GM08714 (cell line): ENCODE results near the gene CAPRIN2.
A peak's percentile ranks its signal among the peaks of the same experiment; 100 is the strongest.

ENCODE experiments used
- H3K4me3 ChIP-seq: fragments of 200-500 bp; sonication (Bioruptor generic); 2 replicates; pipeline ENCODE4 v1.5.1; 2014; ENCODE audit warnings: mild to moderate bottlenecking, low read length, inconsistent platforms
- ZNF274 ChIP-seq: IDR thresholded peaks from 2 replicates; pipeline ENCODE4 v1.6.1; 2012; ENCODE audit warnings: mild to moderate bottlenecking, low read depth, low read length

Gene CAPRIN2

DNA sequence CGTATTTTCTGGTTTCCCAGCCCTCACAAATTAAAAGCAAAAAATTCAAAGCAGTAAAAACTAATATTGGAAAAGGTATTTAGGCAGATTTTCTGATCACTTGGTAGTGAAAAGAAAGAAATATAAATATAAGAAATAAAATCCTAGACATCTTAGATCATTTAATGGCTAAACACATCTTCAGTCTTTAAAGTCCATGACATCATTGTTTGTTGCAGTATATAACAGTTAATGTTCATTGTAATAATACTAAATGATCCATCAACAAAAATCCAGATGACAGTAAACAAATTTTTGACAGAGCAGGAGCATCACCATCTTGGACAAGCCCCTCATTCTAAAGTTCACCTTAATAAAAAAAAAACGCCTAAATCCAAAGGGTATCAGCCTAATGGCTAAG is 29.2 kb upstream of the CAPRIN2 start:
- no peak overlapping the region for H3K4me3 ChIP-seq

DNA sequence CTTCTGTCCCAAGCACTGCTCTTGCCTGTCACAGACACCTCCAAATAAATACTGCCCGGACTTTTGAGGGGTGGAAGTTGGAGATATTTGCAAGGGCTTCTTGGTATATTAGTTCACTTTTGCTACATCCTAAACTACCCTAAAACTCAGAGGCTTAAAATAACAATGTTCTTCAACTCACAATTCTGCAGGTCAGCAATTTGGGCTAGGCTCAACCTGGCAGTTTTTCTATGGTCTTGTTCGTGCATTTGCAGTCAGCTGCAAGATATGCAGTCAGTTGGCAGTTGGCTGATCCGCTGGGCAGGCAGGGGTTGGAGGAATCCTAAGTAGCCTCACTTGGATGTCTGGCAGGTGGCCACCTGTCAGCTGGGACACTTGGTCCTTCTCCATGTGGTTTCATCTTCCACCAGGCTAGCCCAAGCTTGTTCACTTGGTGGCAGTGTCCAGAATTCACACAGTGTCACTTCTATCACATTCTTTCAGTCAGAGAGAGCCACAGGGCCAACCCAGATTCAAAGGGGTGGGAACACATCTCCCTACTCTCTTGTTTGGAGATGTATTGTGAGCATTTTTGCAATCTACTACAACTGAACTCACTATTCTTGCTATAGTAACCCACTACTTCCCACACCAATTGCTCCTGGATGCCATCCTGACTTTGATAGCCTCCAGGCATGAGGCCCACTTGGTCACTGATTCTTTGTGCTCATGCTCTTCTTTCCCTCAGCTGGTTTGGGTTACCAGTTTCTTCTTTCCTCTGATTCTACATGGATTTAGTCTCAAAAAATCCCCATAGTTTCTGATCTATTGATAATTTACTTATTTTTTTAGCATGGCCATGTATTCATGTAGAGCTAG is 27.8 kb upstream of the CAPRIN2 start:
- no peak overlapping the region for H3K4me3 ChIP-seq
- no peak for TF ChIP-seq ZNF274

More for the DNA sequence above, 29.2 kb upstream of the CAPRIN2 start:
- TF ChIP-seq ZNF274 = no peak

DNA sequence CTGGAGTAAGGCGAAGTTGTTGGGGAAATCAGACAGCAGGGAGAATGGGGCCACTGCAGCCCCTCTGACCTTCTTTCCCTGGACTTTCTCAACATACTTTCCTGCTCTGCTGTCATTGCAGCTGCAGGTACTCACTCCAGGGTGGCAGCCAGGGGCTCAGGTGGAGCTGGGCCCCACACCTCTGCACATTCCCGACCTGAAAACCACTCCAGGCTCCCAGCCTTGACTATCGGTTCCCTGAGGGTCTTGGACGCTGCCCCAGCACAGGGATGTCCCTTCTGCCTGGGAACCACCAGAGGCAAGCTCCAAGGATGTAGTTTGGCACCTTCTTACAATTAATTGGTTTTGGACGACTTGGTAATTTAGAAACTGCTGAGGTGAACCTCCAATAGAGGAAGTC is 24.8 kb upstream of the CAPRIN2 start:
- no peak for TF ChIP-seq ZNF274
- H3K4me3 ChIP-seq = no peak overlapping the region

DNA sequence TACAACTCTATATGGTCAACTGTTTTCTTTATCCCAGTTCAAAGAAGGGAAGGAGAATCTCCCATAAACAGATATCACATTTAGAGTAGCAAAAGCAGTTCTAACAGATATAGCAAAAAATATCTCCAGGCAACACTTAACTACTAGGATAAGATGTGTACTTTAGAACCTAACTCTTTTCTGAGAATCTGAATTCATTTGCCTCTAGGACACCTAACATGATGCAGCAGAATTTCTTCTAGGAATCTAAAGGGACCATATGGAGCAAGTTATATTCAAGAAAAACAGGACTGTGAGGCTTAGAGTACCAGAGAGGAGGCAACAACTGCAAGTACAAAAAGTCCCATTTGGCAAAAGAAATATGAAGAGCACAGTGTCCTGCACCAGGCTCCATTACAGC is 24.4 kb upstream of the CAPRIN2 start:
- TF ChIP-seq ZNF274 = no peak
- H3K4me3 ChIP-seq = no peak overlapping the region

DNA sequence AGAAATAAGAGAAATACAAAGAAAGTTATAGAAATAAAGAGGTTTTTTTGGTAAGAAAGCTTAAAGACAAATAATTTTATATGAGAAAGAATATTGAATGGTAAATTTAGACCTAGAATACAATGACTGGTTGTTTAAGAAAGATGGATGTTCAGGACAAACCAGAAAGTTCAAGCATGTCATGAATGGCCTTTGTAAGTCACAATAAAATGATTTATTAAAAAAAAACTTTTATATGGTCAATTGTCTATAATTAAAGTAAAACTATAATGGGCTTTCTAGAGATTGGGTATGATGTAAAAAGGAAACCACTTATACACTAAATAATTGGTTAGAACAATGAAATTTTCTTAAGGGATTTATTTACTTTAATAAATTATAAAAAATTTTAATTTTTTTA is 19.8 kb upstream of the CAPRIN2 start:
- TF ChIP-seq ZNF274 = no peak
- H3K4me3 ChIP-seq = no peak overlapping the region

DNA sequence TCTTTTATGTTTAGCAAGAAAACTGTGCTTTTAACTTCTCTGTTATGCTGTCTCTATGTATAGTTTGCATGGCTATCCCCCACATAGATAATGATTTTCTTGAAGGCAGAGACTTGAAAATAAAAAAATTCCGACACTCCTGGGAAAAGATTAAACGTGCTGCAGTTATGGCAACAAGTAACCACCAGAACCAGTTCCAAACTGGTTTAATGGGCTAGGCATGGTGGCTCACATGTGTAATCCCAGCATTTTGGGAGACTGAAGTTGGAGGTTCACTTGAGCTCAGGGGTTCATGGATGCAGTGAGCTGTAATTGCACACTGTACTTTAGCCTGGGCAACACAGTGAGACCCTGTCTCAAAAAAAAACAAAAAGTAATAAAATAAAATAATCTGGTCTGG is 15.1 kb upstream of the CAPRIN2 start:
- TF ChIP-seq ZNF274 = no peak
- no peak overlapping the region for H3K4me3 ChIP-seq

DNA sequence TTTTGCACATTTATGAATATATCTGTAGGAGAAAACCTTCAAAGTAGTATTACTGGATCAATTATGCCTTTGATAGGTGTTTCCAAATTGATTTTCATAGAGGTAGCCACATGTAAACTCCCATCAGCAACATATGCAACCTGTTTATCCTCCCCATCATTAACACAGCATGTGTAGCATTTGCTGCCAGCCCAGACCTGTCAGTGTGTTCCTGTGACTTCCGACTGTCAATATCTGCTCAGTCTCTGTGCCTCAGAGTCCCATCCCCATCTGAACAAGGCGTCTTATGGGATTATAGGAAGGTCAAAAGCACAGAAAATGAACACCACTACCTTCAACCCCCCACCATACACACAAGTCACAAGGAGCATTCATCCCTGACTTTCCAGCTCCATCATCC is 9.5 kb upstream of the CAPRIN2 start:
- no peak for TF ChIP-seq ZNF274
- no peak overlapping the region for H3K4me3 ChIP-seq

DNA sequence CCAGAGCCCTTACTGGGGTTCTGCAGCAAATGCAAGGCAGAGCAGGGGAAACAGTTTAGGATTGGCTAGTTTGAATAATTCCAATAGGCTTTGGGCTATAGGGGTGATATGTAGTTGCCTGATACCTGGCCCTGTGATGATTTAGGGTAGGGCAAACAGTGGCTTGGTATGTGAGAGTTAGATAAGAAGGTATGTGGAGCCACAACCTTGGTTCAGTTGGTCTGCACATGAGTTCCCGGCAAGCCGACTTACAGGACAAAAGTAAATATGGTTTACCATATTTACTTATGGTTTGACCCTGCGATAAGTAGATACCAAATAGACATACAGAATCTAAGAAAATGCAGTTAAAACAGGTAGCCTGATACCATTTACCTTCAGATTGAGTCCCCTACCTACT is 8.3 kb upstream of the CAPRIN2 start:
- no peak for TF ChIP-seq ZNF274
- no peak overlapping the region for H3K4me3 ChIP-seq

DNA sequence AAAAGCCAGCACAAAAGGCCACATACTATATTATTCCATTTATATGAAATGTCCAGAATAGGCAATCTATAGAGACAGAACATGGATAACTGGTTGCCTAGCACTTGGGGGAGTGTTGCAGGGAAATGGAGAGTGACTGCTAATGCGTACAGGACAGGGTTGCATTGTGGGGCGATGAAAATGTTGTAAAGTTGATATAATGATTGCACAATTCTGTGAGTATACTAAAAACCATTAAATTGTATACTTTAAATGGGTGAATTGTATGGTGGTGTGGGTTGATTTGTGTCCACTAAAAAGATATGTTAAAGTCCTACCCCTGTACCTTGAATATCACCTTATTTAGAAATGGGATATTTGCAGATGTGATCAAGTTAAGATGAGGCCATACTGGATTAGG is 7.0 kb upstream of the CAPRIN2 start:
- H3K4me3 ChIP-seq = no peak overlapping the region
- TF ChIP-seq ZNF274 = no peak

DNA sequence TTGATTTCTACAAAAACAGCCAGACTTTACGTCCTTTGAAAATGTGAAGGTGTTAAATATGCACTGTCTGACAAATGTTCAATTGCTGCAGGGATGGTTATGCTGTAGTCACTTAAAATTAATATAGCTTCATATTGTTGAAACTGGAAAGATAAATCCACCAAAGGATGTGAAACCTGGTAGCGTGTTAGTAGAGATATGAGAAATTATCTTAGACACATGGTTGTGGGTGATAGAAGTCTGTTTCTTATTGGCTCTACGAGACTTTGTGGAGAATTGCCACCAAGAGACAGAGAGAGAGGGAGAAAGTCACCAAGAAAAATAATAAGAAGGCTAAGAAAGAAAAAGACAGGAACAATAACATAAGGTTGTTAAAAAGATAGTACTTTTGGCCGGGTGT is 2.6 kb upstream of the CAPRIN2 start:
- no peak for TF ChIP-seq ZNF274
- H3K4me3 ChIP-seq = no peak overlapping the region

DNA sequence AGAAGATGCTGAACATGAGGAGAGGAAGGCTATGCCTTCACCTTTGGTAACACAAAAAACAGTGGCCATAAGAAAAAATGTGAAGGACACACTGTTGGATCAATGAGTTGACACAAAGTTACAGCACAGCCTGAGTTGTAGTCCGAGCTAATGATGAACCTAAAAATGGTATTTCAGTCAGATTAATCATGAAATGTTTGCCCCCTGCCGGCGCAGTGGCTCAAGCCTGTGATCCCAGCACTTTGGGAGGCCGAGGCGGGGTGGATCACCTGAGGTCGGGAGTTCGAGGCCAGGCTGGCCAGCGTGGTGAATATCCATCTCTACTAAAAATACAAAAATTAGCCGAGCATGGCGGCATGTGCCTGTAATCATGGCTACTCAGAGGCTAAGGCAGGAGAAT is 1.3 kb upstream of the CAPRIN2 start:
- no peak overlapping the region for H3K4me3 ChIP-seq
- no peak for TF ChIP-seq ZNF274

DNA sequence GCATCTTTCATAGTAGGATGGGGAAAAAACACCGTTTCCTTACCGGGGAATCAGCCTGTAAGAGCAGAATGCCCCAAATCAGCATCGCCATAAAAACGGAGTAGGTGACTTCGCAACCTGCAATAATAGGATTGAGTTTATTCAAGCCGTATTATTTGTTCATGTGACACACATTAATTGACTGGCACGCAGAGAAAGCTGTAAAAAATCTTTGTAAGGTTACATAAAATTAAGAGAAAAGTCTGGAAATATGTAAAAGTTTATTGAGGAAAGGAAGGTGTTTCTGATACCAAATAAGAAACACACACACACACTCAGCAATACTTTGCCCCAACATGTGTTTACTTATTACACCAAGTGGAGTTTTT is 628 bp upstream of the CAPRIN2 start:
- peak overlapping the region; percentile 64 for H3K4me3 ChIP-seq
- TF ChIP-seq ZNF274 = no peak

DNA sequence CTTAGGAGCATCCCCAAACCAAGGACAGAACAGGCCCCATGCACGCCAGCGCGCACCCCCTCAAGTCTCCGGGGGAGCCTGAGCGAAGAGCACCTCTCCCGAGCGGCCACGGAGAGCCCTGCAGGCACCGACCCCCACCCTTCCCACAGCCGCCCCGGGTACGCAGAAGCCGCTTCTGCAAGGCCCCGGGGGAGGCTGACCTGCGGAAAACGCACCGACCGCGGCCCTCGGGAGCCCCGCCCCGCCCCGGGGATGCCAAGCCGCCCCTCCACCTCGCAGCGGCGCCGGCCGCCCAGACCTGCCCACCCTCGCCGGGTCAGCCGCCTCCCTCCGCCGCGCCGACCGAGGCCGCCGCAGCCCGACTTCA is 385 bp downstream of the CAPRIN2 start:
- no peak for TF ChIP-seq ZNF274
- H3K4me3 ChIP-seq = peak overlapping the region; percentile 74

DNA sequence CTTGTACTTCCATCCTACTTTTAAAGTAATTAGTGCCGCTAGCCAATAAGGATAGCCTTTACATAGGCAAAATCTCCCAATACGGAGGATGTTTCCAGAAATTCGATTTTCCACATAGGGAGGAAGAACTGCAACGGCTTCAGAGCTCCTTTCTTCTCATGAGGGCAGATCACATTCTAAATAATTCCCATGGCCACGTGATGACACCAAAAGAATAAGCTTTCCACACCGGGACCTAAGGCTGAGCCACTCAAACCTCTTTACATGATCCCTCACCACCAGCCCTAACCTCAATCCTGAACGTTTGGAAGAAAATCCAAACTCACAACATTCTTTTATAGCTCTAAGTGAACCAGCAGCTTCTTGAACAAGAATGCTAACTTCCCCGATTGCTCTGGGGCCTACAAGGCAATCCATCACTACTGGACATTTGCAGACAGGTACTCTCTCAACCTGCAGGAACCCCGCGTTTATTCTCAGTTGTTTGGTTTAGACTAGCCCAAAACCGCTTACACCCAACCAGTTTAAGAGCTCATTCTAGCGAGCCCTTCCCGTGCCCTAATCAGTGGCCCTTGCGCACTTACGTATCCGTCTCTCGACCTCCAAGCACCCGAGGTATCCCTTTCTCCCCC is 884 bp downstream of the CAPRIN2 start:
- no peak for TF ChIP-seq ZNF274
- H3K4me3 ChIP-seq = peak overlapping the region; percentile 74

DNA sequence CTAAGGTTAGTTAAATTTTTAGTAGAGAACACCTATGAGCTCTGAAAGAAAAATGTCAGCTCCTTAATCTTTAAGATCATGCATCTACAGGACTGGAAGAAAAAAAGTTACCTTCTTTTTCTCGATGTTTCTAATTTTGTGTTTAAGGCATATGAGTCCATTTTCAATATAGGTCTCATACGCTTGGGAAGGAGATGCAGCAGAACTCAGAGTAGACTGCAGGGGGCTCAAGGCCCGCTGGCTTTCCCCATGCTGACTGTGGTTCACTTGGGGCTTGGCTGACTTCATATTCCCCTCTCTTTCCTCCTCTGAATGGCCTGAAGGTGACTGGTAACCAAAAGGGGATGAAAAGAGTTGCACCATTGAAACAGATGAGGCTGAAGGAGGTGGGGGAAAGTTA is 1.5 kb downstream of the CAPRIN2 start:
- TF ChIP-seq ZNF274 = no peak
- no peak overlapping the region for H3K4me3 ChIP-seq
